NCI-H345 treated with DMSO at 0.1 percent for 48 hours (cell line): Measurements from ENCODE around the gene CCL24.
"Not testable (repeated sequence)": the region's sequence is repeated elsewhere in the genome, so short reads cannot be mapped to it uniquely, and the experiment has no call there.

Source experiments
- DNase-seq: peaks from one replicate; lab custom pipeline; 2025; ENCODE audit not compliant: unreplicated experiment; lab: John Stamatoyannopoulos, UW

Gene CCL24

DNA sequence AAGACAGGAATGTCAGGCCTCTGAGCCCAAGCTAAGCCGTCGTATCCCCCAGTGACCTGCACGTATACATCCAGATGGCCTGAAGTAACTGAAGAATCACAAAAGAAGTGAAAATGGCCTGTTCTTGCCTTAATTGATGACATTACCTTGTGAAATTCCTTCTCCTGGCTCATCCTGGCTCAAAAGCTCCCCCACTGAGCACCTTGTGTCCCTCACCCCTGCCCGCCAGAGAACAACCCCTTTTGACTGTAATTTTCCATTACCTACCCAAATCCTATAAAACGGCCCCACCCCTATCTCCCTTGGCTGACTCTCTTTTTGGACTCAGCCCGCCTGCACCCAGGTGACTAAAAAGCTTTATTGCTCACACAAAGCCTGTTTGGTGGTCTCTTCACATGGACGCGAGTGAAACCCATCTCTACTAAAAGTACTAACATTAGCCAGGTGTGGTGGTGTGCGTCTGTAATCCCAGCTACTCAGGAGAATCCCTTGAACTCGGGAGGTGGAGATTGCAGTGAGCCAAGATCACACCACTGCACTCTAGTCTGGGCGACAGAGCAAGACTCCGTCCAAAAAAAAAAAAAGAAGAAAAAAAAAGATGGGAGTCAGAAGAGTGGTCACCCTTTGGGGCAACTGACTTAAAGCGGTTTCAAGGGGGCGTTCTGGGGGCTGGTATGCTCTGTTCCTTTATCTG, 25.3 kb downstream of the CCL24 start:
- not testable (repeated sequence) for DNase-seq

DNA sequence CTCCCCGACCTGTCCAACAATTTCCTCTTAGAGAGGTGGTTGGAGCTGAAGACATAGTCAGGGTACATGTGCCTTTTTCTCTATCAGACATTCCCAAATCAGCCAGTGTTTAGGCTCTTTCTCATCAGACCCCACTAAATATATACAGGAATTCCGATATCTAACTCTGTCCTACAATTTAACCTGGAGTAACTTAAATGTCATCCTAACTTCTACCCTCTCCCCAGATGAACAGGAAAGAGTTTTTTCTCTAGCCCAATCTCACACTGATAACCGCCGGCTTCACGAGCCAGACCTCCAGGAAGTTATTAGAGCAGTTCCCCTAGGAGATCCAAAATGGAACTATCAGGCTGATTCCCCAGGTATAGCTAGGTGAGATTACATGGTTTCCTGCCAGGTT, 30.5 kb downstream of the CCL24 start:
- DNase-seq = not testable (repeated sequence)

DNA sequence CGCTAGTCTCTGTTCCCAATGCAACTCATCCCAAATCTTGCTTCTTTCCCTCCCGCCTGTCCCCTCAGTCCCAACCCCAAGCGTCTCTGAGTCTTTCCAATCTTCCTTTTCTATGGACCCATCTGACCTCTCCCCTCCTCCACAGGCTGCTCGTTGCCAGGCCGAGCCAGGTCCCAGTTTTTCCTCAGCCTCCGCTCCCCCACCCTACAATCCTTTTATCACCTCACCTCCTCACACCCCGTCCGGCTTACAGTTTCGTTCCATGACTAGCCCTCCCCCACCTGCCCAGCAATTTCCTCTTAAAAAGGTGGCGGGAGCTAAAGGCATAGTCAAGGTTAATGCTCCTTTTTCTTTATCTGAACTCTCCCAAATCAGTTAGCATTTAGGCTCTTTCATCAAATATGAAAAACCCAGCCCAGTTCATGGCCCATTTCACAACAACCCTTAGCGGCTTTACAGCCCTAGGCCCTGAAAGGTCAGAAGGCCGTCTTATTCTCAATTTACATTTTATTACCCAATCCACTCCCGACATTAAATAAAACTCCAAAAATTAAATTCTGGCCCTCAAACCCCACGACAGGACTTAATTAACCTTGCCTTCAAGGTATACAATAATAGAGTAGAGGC, 32.8 kb downstream of the CCL24 start:
- DNase-seq = not testable (repeated sequence)

DNA sequence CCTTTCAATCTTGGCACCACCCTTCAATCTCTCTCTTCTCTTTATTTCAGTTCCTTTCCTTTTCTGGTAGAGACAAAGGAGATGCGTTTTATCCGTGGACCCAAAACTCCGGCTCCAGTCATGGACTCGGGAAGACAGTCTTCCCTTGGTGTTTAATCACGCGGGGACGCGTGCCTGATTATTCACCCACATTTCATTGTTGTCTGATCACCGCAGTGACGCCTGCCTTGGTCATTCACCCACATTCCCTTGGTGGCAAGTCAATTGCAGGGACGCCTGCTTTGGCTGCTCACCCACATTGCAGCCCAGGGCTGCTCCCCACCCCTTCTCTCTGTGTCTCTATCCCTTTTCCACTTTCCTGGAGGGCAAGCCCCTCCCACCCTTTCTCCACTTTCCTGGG, 34.1 kb downstream of the CCL24 start:
- DNase-seq = not testable (repeated sequence)

DNA sequence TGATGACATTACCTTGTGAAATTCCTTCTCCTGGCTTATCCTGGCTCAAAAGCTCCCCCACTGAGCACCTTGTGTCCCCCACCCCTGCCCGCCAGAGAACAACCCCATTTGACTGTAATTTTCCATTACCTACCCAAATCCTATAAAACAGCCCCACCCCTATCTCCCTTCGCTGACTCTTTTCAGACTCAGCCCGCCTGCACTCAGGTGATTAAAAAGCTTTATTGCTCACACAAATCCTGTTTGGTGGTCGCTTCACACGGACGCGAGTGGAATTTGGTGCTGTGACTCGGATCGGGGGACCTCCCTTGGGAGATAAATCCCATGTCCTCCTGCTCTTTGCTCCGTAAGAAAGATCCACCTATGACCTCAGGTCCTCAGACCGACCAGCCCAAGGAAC, 34.6 kb downstream of the CCL24 start:
- not testable (repeated sequence) for DNase-seq

DNA sequence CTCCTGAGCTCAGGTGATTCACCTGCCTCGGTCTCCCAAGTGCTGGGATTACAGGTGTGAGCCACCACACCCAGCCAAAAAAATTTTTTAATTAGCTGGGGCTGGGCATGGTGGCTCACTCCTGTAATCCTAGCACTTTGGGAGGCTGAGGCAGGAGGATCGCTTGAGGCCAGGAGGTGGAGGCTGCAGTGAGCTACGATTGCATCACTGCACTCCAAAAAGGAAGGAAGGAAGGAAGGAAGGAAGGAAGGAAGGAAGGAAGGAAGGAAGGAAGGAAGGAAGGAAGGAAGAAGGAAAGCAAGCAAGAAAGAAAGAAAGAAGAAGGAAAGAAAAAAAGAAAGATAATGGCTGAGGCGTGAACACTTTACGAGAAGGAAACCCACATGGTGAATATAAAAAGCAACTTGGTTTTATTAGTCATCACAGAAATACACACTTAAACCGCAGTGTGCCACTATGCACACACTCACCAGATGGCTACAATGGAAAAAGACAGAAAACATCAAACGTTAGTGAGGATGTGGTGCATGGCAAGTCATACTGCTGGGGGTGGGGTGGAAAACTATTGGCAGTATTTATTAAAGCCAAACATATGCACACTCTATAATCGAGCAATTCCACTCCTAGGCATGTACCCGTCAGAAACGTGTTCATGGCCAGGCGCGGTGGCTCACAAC, 37.2 kb downstream of the CCL24 start:
- DNase-seq = no peak

DNA sequence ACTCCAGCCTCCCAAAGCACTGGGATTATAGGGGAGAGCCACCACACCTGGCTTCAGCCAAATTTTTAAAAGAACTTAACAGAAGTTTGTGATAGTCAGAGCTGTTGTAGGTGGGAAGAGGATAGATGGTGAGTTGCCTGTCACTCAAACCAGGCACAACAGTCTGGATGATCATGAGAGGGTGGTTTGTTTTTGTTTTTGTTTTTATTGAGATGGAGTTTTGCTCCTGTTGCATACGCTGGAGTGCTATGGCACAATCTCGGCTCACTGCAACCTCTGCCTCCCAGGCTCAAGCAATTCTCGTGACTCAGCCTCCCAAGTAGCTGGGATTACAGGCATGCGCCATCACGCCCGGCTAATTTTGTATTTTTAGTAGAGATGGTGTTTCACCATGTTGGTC, 39.6 kb downstream of the CCL24 start:
- not testable (repeated sequence) for DNase-seq

DNA sequence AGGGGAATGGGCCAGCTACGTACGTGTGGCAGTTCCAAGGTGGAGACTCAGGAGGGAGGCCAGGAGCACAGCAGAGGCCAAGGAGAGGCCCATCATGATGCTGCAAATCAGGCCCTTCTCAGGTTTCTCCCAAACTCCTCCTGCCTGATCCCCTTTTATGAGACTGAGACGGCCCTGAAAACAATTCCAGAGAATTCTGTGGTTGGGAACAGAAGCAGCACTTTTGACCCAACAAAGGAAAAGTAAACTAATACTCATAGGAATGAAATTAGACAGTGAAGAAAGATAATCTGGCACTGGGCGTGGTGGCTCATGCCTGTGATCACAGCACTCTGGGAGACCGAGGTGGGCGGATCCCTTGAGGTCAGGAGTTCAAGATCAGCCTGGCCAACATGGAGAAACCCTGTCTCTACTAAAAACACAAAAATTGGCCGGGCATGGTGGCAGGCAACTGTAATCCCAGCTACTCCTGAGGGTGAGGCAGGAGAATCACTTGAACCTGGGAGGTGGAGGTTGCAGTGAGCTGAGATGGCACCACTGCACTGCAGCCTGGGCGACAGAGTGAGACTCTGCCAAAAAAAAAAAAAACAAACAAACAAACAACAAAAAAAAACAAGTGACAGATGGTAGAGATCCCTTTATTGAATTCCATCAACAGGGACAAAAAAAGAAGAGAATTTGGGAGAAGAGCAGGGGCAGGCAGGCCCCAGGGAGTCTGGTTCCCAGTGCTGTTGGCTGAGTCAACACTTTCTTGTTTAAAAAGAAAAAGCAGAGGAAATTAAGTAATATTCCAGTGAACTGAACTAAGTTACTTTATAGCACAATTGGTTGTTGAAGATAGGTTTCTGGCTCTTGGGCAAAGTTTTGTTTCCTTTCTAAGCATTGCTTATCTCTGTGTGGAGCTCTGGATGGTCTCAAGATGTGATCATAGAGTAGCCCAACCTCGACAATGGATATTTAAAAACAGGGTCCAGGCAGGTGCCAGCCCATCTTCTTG, 41.2 kb downstream of the CCL24 start, which contains the start of gene CCL26:
Gene CCL26 (minus strand): TSS at position 131 of the 997 bp plus-strand sequence. CDS start 35 bp downstream, at position 96.
- no peak for DNase-seq

DNA sequence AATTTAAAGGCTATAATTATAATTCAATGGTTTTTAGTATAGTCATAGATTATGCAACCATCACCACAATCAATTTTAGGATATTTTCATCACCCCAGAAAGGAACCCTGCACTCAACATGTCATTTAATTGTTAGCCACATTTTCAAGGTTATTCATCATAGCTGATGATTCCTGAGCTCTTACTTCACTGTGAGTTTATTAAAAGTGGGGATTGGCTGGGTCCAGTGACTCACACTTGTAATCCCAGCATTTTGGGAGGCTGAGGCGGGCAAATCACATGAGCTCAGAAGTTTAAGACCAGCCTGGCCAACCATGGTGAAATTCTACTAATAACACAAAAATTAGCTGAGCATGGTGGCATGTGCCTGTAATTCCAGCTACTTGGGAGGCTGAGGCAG, 42.4 kb downstream of the CCL24 start:
- no peak for DNase-seq

DNA sequence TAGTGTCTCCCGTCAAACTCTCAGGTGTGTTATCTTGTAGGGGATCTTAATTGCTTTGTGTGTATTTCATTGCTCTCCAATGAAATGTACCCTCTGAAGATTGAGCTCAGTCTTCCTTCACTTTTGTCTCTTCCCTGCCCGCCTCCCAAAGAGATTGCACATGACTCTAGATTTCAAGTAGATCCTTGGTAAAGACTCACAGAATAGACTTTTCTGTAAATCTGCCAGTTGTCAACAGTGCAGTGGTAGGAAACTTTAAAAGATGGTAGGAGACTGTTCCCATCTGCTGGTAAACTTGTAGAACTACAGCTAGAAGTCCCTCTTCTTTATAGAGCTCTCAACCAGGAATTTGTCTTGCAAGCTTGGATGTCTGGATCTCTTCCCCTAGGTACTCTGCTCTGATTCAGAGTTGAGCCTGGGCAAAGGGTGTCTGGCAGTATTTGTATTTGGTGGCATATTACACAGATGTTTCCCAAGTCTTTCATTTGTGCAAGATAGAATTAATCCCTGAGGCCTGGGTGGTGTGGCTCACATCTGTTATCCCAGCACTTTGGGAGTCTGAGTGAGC, 51.2 kb downstream of the CCL24 start:
- DNase-seq = peak; percentile 45

DNA sequence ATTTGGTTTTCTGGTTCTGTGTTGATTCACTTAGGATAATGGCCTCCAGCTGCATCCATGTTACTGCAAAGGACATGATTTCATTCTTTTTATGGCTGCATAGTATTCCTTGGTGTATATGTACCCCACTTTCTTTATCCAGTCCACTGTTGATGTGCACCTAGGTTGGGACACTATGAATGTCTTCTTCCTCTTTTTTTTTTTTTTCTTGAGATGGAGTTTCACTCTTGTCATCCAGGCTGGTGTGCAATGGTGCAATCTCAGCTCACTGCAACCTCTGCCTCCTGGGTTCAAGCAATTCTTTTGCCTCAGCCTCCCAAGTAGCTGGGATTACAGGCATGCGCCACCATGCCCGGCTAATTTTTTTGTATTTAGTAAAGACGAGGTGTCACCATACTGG, 51.8 kb downstream of the CCL24 start:
- not testable (repeated sequence) for DNase-seq
